Embryonic facial prominence (tissue), 1 donor: Measurements from ENCODE around the gene LTB4R2.
A peak's percentile ranks its signal among the peaks of the same experiment; 100 is the strongest.

Experiments used
- DNase-seq: peaks from one replicate; pipeline ENCODE4 v3.0.0-alpha.2; 2016; ENCODE audit errors: extremely low spot score

LTB4R2 gene

DNA sequence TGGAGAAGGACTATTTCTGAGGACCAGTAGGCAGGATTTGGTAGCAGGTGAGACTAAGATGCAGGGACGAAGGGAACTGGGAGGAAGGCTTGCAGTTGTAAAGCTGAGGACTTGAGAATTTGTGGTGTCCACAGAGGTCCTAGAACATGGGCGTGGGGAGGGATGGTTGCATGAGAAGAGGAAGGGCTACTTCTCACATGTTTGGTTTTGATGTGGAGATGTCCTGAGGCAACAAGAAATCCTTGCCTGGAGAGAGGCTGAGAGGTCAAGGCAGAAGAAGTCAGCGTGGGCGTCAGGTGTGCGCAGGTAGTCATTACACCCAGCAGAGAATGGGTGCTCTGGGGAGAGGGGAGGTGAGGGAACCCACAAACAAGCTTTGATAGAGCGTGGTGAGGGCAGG, 32.9 kb upstream of the LTB4R2 start:
- no peak for DNase-seq

DNA sequence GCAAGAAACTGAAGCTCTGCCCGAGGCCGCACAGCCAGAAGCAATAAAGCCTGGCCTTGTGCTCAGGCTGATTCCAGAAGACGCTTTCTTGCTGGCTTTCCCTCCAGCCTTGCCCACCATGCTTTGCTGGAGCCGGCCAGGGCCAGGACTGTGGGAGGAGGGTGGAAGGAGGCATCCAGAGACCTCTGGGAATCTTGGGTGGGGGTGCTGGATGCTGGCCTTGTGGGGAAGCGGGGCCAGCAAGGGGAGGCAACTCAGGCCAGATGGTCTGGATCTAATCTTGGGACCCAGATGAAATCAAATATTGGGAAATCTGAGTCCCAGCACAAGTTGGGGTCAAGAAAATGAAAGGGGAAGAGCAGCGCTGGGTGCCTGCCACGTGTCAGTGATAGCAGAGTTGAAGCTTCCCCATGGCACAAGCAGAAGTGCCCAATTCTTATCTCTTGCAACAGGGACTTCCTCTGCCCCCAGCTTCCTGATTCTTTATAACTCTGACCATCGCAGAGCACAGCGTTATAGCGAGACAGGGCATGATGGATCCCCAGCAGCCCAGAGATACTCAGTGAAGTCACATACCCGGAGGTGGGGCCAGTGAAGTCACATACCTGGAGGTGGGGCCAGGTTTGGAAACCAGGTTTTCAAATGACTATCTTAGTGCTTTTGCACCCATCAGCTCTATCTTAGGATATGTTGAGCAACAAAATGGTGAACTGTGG, 32.2 kb upstream of the LTB4R2 start:
- no peak for DNase-seq

- no peak for DNase-seq
Measured at GRCh38 chr14:24278424-24278823, 31.5 kb upstream of the LTB4R2 start.

DNA sequence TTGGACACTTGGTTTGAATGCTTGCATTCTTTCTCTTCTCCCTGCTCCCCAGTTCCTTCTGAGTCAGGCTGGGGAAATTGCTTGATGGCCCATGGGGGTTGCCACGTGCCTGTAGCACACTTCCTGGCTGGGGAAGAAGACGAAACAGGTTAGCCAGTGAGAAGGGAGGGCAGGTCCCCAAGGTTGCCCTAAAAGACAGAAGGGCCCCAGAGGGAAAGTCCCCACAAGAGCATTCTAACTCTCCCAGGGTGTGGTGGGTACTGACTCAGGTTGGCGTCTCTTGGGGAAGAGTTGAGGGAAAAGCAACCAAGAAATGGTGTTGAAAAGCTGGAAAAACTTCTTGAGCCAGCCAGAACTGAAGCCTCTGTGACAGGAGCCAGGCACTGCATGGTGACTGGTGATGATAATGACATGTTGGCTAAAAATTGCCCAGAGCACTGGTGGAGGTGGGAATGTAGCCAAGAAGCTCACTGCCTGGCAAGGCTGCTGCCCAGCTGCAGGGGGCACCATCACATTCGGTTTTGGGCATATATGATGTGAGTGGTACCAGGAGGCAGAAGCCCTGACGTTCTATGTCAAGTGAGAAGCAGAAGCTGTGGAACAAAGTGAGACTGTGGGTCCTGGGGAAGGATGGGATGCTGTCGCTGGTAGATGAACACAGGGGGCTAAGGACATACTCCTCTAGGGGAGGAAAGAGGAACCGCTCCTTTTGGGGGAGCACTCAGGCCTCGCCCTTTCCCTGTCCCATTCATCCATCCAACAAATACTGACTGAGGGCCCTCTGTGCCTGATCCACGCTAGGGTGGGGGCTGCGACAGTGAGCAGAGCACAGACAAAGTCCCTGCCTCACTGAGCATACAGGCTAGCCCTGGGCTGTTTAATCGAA, 30.4 kb upstream of the LTB4R2 start:
- DNase-seq, result no peak

DNA sequence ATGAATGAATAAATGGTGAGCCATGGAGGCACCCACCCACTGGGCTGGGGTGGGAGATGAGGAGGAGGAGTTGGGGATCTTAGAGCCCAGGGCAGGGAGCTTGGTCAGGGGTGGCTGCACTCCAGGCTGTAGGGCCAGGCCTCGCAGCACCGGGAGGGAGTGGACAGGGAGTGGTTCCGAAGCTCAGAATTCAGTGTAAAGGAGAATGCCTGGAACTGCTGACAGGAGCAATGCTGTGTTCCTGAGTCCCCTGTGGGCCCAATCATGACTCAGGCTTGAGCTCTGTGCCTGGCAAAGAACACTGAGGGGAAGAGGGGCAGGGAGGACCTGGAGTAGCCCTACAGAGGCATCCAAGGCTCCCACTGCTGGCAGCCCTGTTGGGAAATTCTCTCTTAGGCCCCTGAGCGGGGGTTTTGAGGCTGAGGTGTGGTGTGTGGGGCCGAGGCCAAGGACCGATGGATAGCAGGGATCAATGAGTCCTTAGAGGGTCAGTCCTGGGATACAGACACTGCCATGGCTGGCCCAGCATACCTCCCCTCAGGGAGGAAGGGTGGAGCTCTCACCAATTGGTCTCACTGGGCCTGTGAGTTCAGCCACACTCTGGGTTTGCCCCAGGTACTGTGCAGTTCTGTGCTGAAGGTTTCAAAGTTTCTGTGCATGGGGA, 29.0 kb upstream of the LTB4R2 start:
- DNase-seq, result no peak

GRCh38 chr14:24281636-24282035, 28.3 kb upstream of the LTB4R2 start:
- DNase-seq, result no peak

- no peak for DNase-seq
Measured at GRCh38 chr14:24282736-24283135, 27.2 kb upstream of the LTB4R2 start.

GRCh38 chr14:24283796-24284460, 26.0 kb upstream of the LTB4R2 start:
- no peak for DNase-seq

DNA sequence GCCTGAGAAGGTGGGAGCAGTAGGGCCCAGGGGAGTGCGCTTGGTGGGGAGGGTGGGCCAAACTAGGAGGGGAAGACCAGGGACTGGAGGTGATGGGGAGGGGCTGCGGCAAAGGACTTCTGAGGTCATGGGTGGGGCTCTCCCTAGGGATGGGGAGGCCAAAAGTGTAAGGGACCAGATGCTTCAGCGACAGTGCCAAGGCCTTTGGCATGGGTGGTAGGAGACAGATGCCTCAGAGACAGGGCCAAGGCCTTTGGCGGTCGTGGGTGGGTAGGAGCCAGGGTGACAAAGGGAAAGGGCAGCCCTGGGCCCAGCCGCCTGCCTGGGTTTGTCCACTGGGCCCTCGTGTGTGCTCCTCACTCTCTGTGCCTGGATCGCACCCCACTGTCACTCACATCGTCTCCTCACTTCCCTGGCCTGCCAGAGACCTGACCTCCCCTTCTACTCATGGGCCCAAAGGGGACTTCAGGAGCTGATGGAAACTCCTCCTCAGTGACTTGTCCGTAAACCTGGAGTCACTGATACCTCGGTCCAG, 25.4 kb upstream of the LTB4R2 start:
- DNase-seq, result no peak

DNA sequence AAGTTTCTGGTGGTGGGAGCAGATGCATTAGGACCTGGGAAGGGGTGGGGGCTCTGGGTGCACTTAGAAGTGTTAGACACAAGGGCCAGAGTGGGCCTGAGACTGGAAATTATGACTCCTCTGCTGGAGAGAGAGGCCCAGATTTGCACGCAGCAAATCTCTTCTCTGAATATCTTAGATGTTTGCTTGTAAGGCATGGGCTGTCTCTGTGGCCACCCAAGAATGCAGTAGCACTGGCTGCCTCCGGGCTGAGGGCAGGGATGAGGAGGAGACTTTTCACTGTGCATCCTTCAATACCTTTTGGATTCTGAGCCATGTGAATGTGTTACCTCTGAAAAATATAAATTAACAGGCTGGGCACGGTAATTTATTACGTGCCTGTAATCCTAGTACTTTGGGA, 24.6 kb upstream of the LTB4R2 start:
- DNase-seq, result no peak

GRCh38 chr14:24286996-24287395, 22.9 kb upstream of the LTB4R2 start:
- no peak for DNase-seq

- DNase-seq, result no peak
Measured at GRCh38 chr14:24289649-24290280, 20.2 kb upstream of the LTB4R2 start.

GRCh38 chr14:24290746-24291145, 19.2 kb upstream of the LTB4R2 start:
- DNase-seq, result no peak

DNA sequence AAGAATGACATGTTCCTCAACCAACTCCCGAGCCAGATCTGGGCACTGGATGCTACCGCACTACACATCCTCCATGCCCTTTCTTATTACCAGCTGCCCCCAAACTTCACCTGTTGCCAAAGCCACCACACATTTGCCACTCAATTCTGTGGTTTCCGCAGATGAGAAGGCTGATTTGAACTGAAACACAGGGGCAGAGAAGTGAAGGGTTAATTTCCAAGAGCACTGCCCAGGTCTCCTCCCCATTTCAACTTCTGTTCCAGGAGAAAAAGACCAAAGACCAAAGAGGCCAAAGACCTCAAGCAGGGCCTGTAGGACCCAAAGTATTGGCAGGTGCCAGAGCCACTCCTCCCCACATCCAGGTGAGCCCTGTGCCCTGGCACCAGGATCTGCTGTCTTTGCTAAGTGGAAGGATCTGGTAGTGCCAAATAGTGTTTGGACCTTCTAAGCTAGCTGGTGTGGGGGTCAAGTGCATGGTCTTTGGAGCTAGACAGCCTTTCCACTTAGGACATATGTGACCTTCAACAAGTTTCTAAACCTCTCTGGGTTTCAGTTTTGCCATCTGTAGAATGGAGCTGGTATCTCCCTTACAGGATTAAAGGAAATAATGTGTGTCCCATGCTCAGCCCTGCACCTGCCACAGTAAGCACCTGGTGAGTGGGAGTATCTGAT, 18.4 kb upstream of the LTB4R2 start:
- DNase-seq, result no peak

- no peak for DNase-seq
Measured at GRCh38 chr14:24292118-24292807, 17.7 kb upstream of the LTB4R2 start.

- no peak for DNase-seq
Measured at GRCh38 chr14:24293525-24293924, 16.4 kb upstream of the LTB4R2 start.

DNA sequence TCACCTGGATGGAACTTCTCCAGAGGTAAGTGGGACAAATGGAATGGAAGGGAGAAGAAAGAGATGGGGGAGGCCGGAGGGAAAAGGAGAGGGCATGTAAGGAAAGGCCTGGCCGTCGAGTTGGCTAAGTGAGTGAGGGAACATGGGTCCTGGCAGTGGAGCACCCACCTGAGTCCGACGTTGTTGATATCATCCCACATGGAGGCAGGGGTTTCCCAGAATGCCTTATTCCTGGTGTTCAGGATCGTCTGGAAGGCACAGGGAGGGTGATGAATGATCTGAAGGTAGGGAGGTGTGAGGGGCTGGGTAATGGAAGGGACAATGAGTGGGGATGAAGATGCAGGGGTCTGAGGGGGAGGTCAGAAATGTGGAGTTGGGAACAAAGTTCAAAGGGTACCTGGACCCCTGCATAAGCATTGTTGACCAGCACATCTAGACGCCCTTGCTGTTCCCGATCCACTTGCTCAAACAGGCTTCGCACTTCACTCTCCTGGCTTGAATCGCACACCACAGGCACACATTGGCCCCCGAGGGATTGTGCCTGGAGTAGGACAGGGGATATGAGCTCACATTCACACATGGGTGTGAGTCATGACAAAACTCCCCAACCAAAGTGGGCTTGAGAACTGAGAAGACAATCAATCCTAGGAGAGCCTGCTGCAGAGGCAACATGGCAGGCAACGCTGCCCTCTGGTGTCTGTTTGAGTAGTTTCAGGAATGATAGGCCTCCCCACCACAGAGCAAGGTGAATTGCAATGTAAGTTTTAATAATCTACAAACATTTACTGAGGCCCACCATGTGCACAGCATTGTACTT, 13.4 kb upstream of the LTB4R2 start:
- DNase-seq, result peak; percentile 26

DNA sequence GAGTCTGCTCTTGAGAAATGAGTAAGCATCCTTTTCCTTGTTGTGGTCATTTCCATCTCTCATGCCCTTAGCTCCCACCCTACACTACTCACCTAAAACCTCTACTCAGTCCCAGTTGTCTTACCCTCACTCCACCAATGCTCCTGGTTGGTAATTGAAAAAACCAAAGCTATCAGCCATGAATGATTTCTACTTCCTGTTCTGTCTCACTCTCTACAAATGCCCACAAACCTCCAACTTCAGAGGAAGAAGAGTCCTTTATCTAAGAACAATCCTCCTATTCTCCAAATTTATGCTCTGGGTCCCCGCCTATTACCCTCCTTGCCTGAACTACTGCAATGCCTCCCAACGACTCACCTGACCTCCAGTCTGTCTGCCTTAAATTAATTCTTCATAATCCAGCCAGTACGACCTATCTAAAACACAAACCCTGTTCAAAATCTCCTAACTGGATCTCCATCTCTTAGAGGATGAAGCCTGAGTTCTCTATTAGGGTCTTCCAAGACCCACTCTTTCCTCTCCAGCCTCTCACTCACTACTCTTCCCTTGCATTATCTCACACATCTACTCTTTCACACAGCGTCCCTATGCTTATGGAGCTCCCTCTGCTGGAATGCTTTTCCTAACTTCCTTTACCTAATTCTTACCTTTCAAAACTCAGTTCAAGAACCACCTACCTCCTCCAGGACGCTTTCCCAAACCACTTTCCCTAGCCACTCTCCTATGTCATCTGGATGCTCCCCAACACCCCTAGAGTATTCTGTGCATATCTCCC, 12.6 kb upstream of the LTB4R2 start:
- DNase-seq, result no peak

DNA sequence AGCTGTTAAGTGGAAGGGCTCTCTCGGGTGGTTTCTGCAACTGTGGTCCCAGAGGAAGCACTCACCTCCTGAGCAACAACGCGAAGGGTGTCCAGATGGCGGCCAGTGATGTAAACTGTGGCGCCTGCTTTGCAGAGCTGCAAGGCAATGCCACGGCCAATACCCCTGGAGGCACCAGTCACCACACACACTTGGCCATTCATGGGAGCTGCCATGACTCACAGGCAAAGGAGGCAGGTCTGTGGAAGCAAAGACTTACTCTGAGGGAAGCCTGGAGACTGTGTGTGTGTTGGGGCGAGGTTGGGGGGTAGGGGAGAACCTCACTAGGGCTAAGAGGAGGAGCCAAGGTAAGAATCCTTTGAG, 11.1 kb upstream of the LTB4R2 start:
- DNase-seq, result no peak
